Breast epithelium (tissue), 3 donors: ENCODE measurements around the gene SLC26A9.

Source experiments
- CTCF ChIP-seq, 3 donors: fragments of 450-650 bp; IDR thresholded peaks; one replicate each; pipeline ENCODE4 v1.5.1; 2016 to 2017; ENCODE audit warnings: antibody characterized with exemption in 3 of 3, mild to moderate bottlenecking in 3 of 3, moderate library complexity in 3 of 3
- POLR2A ChIP-seq: fragments of 450-650 bp; IDR thresholded peaks from one replicate; pipeline ENCODE4 v1.6.1; 2016; ENCODE audit warnings: antibody characterized with exemption, mild to moderate bottlenecking, moderate library complexity
- POLR2AphosphoS5 ChIP-seq, 3 donors: sonication (generic); formaldehyde crosslinking; IDR thresholded peaks; one replicate each; pipeline ENCODE4 v1.6.1; 2017; ENCODE audit warnings: antibody characterized with exemption in 3 of 3

GRCh38 chr1:205922806-205923205, 20.4 kb downstream of the SLC26A9 start:
- no peak for TF ChIP-seq POLR2AphosphoS5 (IDR thresholded peaks at IDR 0.05)
- TF ChIP-seq CTCF (IDR thresholded peaks at IDR 0.05): no peak
- TF ChIP-seq POLR2A: no peak
